Measurements from ENCODE around the gene CDC6.

Gene CDC6

GRCh38 chr17:40312131-40312731, 24.6 kb downstream of the CDC6 start:
- no peak for DNase-seq

GRCh38 chr17:40312893-40313667, 25.4 kb downstream of the CDC6 start:
- DNase-seq, result no peak

GRCh38 chr17:40313668-40314583, 26.2 kb downstream of the CDC6 start:
- no peak for DNase-seq

- peak; percentile 87 for DNase-seq
Measured at GRCh38 chr17:40314584-40314956, 26.9 kb downstream of the CDC6 start.

- DNase-seq, result no peak
Measured at GRCh38 chr17:40315206-40315605, 27.5 kb downstream of the CDC6 start.

- DNase-seq, result no peak
Measured at GRCh38 chr17:40315678-40316570, 28.2 kb downstream of the CDC6 start.

- DNase-seq, result no peak
Measured at GRCh38 chr17:40316571-40317344, 29.1 kb downstream of the CDC6 start.

GRCh38 chr17:40317345-40317873, 29.7 kb downstream of the CDC6 start:
- peak; percentile 54 for DNase-seq

GRCh38 chr17:40317880-40318829, 30.5 kb downstream of the CDC6 start:
- DNase-seq, result peak; percentile 93

- DNase-seq, result no peak
Measured at GRCh38 chr17:40318830-40319391, 31.2 kb downstream of the CDC6 start.

GRCh38 chr17:40319651-40320540, 32.2 kb downstream of the CDC6 start:
- DNase-seq, result peak; percentile 88

- DNase-seq, result peak; percentile 77
Measured at GRCh38 chr17:40320756-40321523, 33.3 kb downstream of the CDC6 start.

GRCh38 chr17:40321524-40321929, 33.8 kb downstream of the CDC6 start:
- no peak for DNase-seq

GRCh38 chr17:40321961-40322357, 34.3 kb downstream of the CDC6 start:
- no peak for DNase-seq

- peak; percentile 97 for DNase-seq
Measured at GRCh38 chr17:40322358-40323315, 35.0 kb downstream of the CDC6 start.

Measured in CD4-positive, alpha-beta T cell treated with Interferon gamma for 1 hour (primary cell).